OCI-LY1 (cell line): Measurements from ENCODE around the gene P3H2.
"Not testable (repeated sequence)": the region's sequence is repeated elsewhere in the genome, so short reads cannot be mapped to it uniquely, and the experiment has no call there.

Source experiments
- EZH2 ChIP-seq: fragments of 200-600 bp; sonication (generic), shearing (Covaris generic); IDR thresholded peaks from 2 replicates; pipeline ENCODE4 v1.8.0; 2017; ENCODE audit warnings: borderline replicate concordance, mixed run types, mild to moderate bottlenecking, antibody characterized with exemption, low read length, moderate library complexity, mixed read lengths
- TF ChIP-seq, protein P1 (sequence below): fragments of 200-600 bp; sonication (generic), shearing (Covaris generic); IDR thresholded peaks from 2 replicates; pipeline ENCODE4 v1.5.1; 2017; ENCODE audit warnings: mild to moderate bottlenecking, antibody characterized with exemption, low read length, moderate library complexity, mixed read lengths

DNA sequence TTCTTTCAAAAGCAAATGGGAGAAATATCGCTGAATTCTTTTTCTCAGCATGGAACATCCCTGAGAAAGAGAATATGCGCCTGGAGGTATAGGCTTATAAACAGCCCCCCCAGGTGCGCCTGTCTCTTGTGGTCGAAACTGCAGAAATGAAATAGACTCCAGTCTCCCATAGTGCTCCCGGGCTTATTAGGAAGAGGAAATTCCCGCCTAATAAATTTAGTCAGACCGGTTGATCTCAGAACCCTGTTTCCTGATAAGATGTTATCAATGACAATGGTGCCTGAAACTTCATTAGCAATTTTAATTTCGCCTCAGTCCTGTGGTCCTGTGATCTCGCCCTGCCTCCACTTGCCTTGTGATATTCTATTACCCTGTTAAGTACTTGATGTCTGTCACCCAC lies 41.3 kb upstream of the P3H2 start:
- TF ChIP-seq, protein P1, sequence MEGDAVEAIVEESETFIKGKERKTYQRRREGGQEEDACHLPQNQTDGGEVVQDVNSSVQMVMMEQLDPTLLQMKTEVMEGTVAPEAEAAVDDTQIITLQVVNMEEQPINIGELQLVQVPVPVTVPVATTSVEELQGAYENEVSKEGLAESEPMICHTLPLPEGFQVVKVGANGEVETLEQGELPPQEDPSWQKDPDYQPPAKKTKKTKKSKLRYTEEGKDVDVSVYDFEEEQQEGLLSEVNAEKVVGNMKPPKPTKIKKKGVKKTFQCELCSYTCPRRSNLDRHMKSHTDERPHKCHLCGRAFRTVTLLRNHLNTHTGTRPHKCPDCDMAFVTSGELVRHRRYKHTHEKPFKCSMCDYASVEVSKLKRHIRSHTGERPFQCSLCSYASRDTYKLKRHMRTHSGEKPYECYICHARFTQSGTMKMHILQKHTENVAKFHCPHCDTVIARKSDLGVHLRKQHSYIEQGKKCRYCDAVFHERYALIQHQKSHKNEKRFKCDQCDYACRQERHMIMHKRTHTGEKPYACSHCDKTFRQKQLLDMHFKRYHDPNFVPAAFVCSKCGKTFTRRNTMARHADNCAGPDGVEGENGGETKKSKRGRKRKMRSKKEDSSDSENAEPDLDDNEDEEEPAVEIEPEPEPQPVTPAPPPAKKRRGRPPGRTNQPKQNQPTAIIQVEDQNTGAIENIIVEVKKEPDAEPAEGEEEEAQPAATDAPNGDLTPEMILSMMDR = not testable (repeated sequence)
- not testable (repeated sequence) for TF ChIP-seq EZH2
